Measurements from ENCODE around the gene RPS6KL1.

- TF ChIP-seq GATA1 (IDR thresholded peaks at IDR 0.05; ENCODE audit: low read depth, low read length) = no peak
- no peak for TF ChIP-seq POLR2A (IDR thresholded peaks at IDR 0.05; ENCODE audit: low read length)
Observed at GRCh38 chr14:74863274-74863673, 59.8 kb downstream of the RPS6KL1 start.

Measured in erythroblast (primary cell).